ENCODE data around the gene DOCK4.

DOCK4 gene

GRCh38 chr7:112156412-112156811 lies 49.8 kb downstream of the DOCK4 start:
- no peak for DNase-seq

GRCh38 chr7:112154690-112155089 lies 51.5 kb downstream of the DOCK4 start:
- no peak for DNase-seq

DNA sequence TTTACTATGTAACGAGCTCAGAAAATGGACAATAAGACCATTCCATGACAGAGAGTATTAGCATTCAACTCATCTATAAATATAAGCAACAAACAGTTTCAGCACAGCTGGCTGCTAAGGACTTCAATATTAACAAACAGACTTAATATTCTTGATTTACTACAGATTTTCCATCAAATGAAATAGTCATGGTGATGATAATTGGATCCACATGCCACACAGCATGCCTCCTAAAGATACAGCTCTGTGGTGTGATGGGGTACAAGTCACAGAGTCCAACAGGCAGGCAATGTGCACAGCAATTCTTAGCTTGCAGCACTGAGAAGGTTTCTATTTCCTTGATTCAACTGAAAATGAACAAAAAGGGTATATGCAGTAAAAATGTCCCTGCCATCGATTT lies 54.0 kb downstream of the DOCK4 start:
- DNase-seq = no peak

DNA sequence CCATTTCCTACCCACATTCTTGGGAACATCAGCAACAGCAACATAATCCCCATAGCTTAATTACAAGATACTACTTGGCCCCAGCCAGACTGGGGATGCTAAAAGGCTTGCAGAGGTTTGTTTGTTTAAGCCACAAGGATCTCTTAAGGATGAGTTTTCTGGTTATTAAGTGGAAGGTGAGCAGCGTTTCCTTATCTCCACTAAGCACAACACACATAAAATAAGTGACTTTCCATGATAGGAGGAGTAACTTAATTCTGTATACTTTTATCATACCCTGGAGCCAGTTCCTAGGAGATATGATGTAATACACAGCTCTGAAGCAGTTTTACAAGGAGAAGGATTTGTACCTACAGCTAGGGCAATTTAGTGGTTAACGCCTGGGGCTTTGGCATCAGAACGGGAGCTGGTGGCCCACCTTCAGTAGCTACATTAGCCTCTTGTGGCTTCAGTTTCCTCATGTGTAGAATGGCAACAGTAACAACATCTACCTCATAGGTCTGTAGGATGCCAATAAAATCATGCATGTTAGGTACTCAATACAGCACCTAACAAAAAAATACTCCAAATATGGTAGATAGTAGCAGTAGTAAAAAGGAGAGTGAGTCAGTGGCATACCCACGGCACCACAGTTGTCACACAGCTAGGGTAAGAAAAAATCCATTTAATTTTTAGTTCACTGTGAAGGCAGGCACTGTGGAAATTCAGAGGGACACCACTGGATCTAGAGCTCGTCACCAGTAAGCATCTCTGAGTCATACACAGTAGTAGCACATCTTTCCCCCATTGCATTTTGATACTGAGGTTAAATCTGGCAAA lies 55.2 kb downstream of the DOCK4 start:
- DNase-seq = no peak

DNA sequence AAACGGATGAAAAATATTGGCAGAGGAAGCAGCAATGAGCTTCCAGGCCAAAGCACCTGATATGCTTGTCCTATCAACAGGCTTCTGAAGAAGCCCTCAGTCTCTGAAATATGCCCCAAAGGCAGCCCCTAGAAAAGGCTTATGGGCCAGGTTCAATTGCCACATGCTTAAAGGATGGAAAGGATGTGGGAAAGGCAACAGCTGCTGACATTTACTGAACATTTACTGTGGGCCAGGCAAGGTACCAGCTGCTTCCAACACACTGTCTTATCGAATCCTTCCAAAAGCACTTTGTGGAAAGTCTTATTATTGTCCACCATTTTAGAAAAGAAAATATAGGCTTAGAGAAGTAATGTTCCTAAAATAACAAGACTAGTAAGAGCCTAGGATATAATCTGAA lies 56.5 kb downstream of the DOCK4 start:
- no peak for DNase-seq

DNA sequence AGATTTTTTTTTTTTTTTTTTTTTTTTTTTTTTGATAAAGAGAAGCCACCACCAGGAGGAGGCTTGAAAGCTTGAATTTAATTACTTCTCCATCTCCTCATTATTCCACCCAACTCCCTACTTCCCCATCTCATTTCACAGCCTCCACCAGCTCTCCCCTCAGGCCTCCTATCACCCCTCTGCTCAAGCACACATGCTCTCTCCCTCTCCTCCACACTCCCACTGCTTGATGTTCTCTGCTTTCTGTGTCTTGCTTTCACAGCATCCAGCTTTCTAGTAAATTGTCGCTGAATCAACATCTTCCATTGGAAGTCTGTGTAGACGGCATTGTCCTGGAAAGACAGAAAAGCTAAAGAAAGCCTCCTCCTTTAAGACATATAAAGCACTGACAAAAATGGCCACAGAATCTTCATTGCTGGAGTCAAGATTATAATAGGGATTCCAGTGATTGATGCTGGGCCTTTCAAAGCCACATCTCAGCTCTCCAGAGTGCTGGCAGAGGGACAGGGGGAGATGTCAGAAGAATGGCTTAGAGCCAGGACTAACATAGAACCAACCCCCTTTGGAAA lies 58.3 kb downstream of the DOCK4 start:
- no peak for DNase-seq

- DNase-seq = no peak
These were observed 61.0 kb downstream of the DOCK4 start for GRCh38 chr7:112145206-112145605.

GRCh38 chr7:112144284-112145059 lies 61.7 kb downstream of the DOCK4 start:
- peak; percentile 51 to 63 for DNase-seq

GRCh38 chr7:112143582-112143981 lies 62.6 kb downstream of the DOCK4 start:
- DNase-seq = no peak

- DNase-seq = no peak
These were observed 63.1 kb downstream of the DOCK4 start for GRCh38 chr7:112143136-112143535.

DNA sequence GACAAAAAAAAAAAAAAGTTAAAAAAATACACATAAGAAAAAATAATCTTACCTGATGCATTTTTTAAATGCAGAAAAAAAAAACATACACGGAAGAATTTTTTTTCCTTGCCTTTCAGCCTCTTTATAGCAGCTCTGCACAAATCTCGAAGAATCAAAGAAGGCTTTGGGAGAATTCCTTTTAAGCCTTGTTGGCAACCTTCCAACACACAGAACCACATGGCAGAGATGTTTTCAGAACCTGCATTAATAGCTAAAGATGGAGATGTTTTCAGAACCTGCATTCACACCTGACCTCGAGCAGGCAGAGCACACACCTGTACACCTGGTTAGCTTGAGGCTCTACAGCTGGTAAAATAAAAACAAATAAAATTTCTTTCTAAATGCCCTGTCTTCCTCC lies 65.6 kb downstream of the DOCK4 start:
- DNase-seq = no peak

DNA sequence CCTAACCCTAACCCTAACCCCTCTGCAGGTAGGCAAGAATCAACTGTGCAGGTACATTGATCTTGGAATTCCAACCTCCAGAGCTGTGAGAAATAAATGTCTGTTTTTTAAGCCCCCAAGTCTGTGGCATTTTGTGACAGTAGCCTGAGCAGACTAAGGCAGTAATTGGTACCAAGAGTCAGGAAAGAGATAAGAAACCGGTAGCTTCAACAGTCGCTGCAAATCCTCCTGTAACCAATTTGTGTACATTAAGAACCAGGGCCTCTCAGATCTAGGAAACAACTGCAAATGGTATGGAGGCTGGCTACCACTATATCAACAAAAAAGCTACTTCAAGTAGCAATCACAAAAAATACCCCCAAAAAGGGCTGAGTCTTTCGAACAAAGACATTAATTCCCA lies 67.3 kb downstream of the DOCK4 start:
- no peak for DNase-seq

DNA sequence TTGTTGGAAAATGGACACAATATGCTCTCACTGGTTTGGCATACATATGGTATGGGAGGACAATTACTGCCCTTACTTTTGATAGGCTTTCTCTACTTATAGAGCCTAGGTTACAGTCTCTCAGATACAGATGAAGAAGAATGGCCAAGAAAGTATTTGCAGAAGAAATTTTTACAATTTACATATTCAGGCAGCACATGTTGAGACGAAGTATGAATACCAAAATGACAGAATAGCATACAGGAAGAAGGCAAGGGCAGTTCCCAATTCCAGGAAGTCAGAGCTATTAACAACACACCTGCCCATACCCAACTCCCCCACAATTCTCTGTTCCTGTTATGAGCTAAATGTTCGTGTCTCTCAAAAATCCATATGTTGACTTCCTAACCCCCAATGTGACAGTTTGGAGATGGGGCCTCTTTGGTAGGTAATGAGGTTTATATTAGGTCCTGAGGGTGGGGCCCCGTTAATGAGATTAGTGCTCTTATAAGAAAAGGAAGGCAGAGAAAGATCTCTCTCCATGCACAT lies 67.8 kb downstream of the DOCK4 start:
- DNase-seq = no peak

DNA sequence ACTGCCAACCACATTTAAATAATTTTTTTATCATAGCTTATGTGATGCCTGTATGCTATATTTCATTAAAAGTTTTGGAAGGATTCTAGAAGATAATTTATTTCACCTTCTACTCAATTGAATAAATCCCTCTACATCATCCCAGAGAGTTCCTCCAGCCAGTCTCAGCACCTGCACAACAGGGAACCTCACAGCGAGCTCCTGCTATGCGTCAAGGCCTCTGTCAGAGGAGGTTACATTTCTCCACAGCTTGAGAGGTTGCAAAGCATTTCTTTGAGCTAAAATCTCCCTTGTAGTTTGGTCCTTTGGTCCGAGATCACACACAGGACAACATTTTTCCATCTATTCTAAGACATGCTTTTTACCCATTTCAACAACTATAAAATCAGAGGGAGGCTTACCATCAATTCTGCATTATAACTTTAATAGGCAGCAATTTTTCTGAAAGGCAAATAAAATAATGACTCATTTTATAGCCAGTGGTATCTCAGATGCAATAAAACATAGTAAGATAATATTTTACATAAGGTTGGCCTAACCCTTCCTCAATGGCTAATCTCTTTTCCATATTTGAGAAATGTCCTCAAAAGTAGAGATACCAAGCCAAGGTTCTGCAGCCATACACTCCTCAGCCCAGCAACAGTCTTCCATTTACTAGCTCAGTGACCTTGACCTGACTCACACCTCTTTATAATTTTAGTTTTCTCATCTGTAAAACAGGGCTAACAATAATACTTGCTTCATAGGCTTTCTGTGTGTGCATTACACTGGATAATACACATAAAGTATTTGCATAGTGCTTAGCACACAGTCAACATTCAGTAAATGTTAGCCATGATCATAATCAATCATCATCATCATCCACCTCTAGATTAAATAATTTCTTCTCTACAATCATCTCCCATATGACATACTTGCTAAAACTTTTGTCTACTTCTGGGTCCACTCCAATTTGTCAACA lies 68.8 kb downstream of the DOCK4 start:
- DNase-seq = no peak

- no peak for DNase-seq
These were observed 69.8 kb downstream of the DOCK4 start for GRCh38 chr7:112136271-112137008.

DNA sequence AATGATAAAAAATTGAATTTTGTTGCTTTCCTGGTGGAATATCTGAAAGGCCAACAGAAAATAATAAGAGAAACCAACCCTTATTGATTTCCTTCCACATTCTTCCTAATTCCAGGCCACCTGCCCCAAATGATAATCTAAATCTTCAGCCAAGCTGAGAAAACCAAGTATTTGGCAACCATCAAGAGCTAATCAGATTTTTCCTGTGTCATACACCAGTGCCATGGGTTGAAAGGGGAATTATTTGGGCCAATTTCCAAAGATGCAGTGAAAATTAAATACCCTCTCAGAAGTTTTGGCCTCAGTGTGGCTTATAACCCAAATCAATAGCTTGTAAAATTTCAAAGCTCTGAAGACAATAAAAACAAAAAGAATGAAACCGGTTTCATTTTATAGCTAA lies 70.4 kb downstream of the DOCK4 start:
- no peak for DNase-seq

DNA sequence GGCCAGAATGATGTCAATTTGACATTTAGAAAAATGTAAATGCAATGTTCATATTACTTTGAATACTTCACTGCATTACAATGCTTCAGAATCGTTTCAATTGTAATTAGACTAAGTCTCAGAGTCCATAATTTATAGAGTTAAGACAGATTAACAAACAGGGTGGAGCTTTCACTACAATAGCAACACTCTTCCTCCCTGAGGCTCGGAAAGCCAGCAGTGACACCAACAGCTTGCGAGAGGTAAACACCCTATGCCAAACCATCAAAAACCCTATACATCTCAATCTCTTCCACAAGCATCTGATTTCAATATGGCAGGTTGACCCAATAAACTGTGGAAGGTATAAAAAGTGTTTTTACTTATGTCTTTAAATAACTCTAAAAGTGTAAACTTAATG lies 72.2 kb downstream of the DOCK4 start:
- DNase-seq = no peak

DNA sequence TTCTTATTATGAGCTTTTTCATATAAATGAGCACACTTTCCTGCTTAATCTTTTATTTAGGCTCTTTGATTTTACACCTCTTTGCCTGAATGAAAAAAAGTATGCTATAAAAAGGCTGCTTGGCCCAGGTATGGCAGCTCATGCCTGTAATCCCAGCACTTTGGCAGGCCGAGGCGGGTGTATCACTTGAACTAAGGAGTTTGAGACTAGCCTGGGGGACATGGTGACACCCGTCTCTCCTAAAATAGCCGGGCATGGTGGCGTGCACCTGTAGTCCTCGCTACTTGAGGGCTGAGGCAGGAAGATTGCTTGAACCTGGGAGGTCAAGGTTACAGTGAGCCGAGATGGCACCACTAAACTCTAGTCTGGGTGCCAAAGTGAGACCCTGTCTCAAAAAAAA lies 72.9 kb downstream of the DOCK4 start:
- no peak for DNase-seq

GRCh38 chr7:112132051-112132694 lies 74.0 kb downstream of the DOCK4 start:
- peak; percentile 53 to 87 for DNase-seq

DNA sequence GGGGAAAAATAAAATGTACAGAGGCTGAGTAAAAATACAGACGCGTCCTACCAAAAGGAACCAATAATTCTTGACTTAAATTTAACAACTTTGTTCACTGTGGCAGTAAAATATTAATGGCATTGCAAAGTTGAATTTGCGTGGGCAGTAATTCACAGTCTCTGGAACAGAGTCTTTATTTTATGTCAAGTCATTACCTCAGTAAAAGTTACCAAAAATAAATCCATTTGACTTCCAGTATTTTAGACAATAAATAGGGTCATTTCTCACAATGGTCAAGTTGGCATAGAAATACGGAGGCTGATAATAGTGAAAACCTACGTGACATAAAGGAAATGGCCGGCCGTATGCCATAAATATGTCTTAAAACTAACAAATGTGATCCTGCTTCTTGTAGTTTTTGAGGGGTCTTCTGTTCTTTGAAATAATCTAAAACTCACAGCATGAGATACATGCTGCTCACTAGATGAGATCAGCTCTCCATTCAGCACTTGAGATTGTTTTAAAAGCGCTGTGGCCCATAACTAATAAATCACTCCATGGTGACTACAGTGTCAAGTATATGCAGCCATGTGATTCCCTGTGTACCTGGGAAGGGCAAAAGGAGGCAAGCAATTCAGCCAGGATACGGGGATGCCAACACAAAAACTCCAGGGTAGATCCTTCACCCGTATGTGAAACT lies 75.3 kb downstream of the DOCK4 start:
- no peak for DNase-seq
